ENCODE results near the gene DCAF8.
"Not testable (repeated sequence)": the region's sequence is repeated elsewhere in the genome, so short reads cannot be mapped to it uniquely, and the experiment has no call there.

- not testable (repeated sequence) for TF ChIP-seq POLR2AphosphoS5 (IDR thresholded peaks at IDR 0.05; ENCODE audit: insufficient read depth, low read depth, low read length); GATA2 (IDR thresholded peaks at IDR 0.05; ENCODE audit: insufficient read depth, insufficient read length, low read depth, low read length); CTCF (IDR thresholded peaks at IDR 0.05; ENCODE audit: extremely low read depth in 1 of 2, insufficient read depth in 1 of 2, low read depth in 1 of 2, low read length in 2 of 2); EZH2 (IDR thresholded peaks at IDR 0.05; ENCODE audit: borderline replicate concordance, low read depth, low read length, severe bottlenecking)
Observed at GRCh38 chr1:160287769-160288168, 25.4 kb upstream of the DCAF8 start.

All from endothelial cell of umbilical vein (primary cell).